ENCODE measurements around the gene KRTAP4-9. TPM values are rescaled to one million over a fixed set of nuclear protein-coding genes. Genes with fewer than 3 reads are reported as not detected.

KRTAP4-9 gene
- total and polyA plus RNA-seq, 9 of the 15 experiments (the other 6 are each of a cell fraction or from before 2014, with no cell fraction given) = not detected

- DNase-seq (ENCODE audit: extremely low read depth in 1 of 4, low spot score in 3 of 4) (no peak), ATAC-seq (no peak), FAIRE-seq (no peak)
- Histone ChIP-seq H3K27ac (ENCODE audit: extremely low read depth, low read depth, low read length) (no peak within 1 kb of the TSS), H3K4me3 (no peak within 1 kb of the TSS), H3K4me1 (replicated peaks in 1 of 2; ENCODE audit: control insufficient read depth in 2 of 2, insufficient read depth in 2 of 2, low read length in 2 of 2) (no peaks in the 10 kb centered on the region), H3K36me3 (ENCODE audit: control insufficient read depth, insufficient read depth, low read length) (no peaks in the 10 kb centered on the region), H3K9ac (ENCODE audit: insufficient read depth in 1 of 2, low read depth in 2 of 2, low read length in 2 of 2) (no peak within 1 kb of the TSS), H3K9me3 (replicated peaks; ENCODE audit: control insufficient read depth, insufficient read depth, low read depth, low read length) (no peaks in the 10 kb centered on the region), H2AFZ (ENCODE audit: low read depth, low read length) (no peak within 1 kb of the TSS), H4K20me1 (replicated peaks; ENCODE audit: control insufficient read depth, insufficient read depth, low read length) (no peaks in the 10 kb centered on the region), H3K79me2 (ENCODE audit: control insufficient read depth, insufficient read depth, low read length) (no peaks in the 10 kb centered on the region), H3K27me3 (ENCODE audit: control insufficient read depth in 2 of 2, insufficient read depth in 2 of 2, low read length in 2 of 2) (no peaks in the 10 kb centered on the region; a peak in 1 of 5 replicates), H3K9me1 (ENCODE audit: control insufficient read depth, insufficient read depth, low read length) (no peaks in the 10 kb centered on the region), H3K4me2 (ENCODE audit: insufficient read depth, low read length) (no peak within 1 kb of the TSS)
- ChIA-PET CTCF (ENCODE audit: low intra/inter-chr PET ratio) (no interaction called here), POLR2A (no interaction called here)
- 0% methylated on average over 2 of the region's 2 CpGs for WGBS (ENCODE audit: insufficient coverage, low coverage, missing lambda C conversion rate)
- no TSS peak for BruUV-seq (replicated peaks)
- in situ Hi-C loops (cut with MboI) = no loop called here
- intact Hi-C loops (cut with micrococcal nuclease) = no loop called here
- no peak for TF ChIP-seq HMG20B (CRISPR knock-in tag; IDR thresholded peaks at IDR 0.05)
- no peak for TF ChIP-seq BRD9 (IDR thresholded peaks at IDR 0.05; ENCODE audit: low read depth, partially characterized antibody)
- no peak for TF ChIP-seq ZKSCAN8 (CRISPR knock-in tag; IDR thresholded peaks at IDR 0.05)
- TF ChIP-seq FOXA3 (CRISPR knock-in tag; conservative IDR thresholded peaks at IDR 0.05 in 1 of 2, IDR thresholded peaks at IDR 0.05 in 1 of 2) = no peak
- no peak for TF ChIP-seq NR4A1 (CRISPR knock-in tag; IDR thresholded peaks at IDR 0.05)
- no peak for TF ChIP-seq NR4A1 (tag; IDR thresholded peaks at IDR 0.05)
- no peak for TF ChIP-seq CUX1 (CRISPR knock-in tag; IDR thresholded peaks at IDR 0.05)
- TF ChIP-seq E2F6 (IDR thresholded peaks at IDR 0.05; ENCODE audit: borderline replicate concordance in 1 of 2, extremely low read depth in 1 of 2, insufficient read depth in 1 of 2, insufficient read length in 1 of 2, low read depth in 1 of 2, low read length in 1 of 2, poor library complexity in 1 of 2, severe bottlenecking in 1 of 2) = no peak
- TF ChIP-seq MLLT1 (IDR thresholded peaks at IDR 0.05) = no peak
- TF ChIP-seq HNRNPL (IDR thresholded peaks at IDR 0.05; ENCODE audit: low read depth, low read length) = no peak
- TF ChIP-seq ZNF395 (CRISPR knock-in tag; IDR thresholded peaks at IDR 0.05) = no peak
- no peak for TF ChIP-seq PML (IDR thresholded peaks at IDR 0.05; ENCODE audit: low read length)
Measured at GRCh38 chr17:41149652-41149985, 44.4 kb downstream of the KRTAP4-9 start, which contains the start of gene KRTAP4-5. Gene KRTAP4-5 (minus strand): TSS chr17:41149825. CDS start chr17:41149767, 58 bp downstream.
